ENCODE results near the gene NCBP3.

NCBP3 gene

DNA sequence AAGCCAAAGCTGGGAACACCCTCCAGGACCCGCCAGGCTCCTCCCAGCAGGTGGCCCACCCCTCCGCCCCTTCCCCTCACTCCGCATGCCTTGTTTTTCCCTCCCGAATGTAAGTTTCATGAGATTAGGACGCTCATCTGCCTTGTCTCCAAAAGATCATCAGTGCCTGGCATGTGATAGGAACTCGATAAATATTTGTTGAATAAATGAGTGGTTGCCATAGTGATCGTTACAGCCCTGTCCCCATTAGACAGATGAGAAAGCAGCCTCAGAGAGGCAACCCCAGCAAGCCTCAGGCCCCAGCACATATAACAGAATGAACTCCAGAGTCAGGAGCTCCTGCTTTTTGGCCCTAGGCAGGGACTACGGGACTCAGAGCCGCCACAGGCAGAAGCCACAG, 41.8 kb upstream of the NCBP3 start:
- DNase-seq (ENCODE audit: low spot score in 2 of 2) (no peak), ATAC-seq (no peak)
- Mint-ChIP-seq H3K27ac (peak overlapping the region; percentile 97), H3K9me3 (no peaks in the 10 kb centered on the region), H3K4me3 (peak overlapping the region; percentile 58), H3K4me1 (peaks cover 41% of the 10 kb centered on the region), H3K36me3 (no peaks in the 10 kb centered on the region)

GRCh38 chr17:3887394-3887793, 41.3 kb upstream of the NCBP3 start:
- no peaks in the 10 kb centered on the region for H3K9me3 Mint-ChIP-seq
- no peak for DNase-seq (ENCODE audit: low spot score in 2 of 2)

DNA sequence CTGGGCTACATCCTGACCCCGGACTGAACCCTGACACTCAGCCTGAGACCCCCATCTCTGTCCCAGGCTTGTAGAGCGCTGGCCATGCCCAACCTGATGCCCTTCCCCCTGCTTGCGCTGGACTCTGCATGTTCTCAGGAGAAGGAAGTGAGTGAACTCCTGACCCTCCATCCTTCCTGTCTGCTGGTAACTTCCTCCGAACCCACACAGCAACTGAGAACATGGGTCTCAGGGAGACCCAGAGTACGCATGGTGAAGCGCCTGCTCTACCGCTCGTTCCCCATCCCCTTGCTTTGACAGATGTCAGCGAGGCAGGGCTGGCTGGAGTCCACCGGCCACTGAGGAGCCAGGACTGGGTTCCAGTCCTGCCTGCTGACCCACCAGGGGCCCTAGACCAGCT, 40.7 kb upstream of the NCBP3 start:
- Mint-ChIP-seq H3K4me1 (peaks cover 38% of the 10 kb centered on the region), H3K36me3 (no peaks in the 10 kb centered on the region), H3K27ac (peak overlapping the region; percentile 97), H3K9me3 (no peaks in the 10 kb centered on the region), H3K4me3 (peak overlapping the region; percentile 58)
- ATAC-seq (peak; percentile 4), DNase-seq (ENCODE audit: low spot score in 2 of 2) (no peak)

More at GRCh38 chr17:3887394-3887793, 41.3 kb upstream of the NCBP3 start:
- Mint-ChIP-seq H3K36me3 (no peaks in the 10 kb centered on the region), H3K4me1 (peaks cover 41% of the 10 kb centered on the region), H3K27ac (peak overlapping the region; percentile 97), H3K4me3 (peak overlapping the region; percentile 58)
- ATAC-seq, result no peak

DNA sequence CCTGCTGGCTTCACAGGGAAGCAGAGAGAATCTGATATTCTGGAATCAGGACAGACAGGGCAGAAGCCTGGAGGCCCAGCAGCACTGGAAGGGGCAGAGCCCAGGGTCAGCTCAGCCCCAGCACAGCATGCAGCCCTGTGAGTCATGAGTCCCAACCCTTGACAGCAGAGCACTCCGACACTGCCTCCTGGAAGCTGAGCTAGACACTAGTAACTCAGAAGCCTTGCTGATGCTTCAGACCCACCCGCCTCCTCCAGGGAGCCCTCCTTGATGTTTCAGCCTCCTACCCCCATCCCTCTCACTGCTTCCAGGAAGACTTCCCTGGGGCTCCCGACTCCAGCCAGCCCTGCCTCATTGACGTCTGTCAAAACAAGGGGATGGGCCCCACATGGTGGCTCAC, 39.9 kb upstream of the NCBP3 start:
- Mint-ChIP-seq H3K9me3 (no peaks in the 10 kb centered on the region), H3K4me3 (peak overlapping the region; percentile 58), H3K36me3 (no peaks in the 10 kb centered on the region), H3K4me1 (peaks cover 30% of the 10 kb centered on the region), H3K27ac (peak overlapping the region; percentile 97)
- DNase-seq (ENCODE audit: low spot score in 2 of 2) (no peak), ATAC-seq (no peak)

- DNase-seq (ENCODE audit: low spot score in 2 of 2) (no peak), ATAC-seq (no peak)
- H3K9me3 Mint-ChIP-seq, result no peaks in the 10 kb centered on the region
- H3K4me1 Mint-ChIP-seq, result peaks cover 23% of the 10 kb centered on the region
- no peak overlapping the region for H3K4me3 Mint-ChIP-seq
- no peaks in the 10 kb centered on the region for H3K36me3 Mint-ChIP-seq
- peak overlapping the region; percentile 63 for H3K27ac Mint-ChIP-seq
These were observed 39.2 kb upstream of the NCBP3 start for GRCh38 chr17:3885271-3885670.

GRCh38 chr17:3884188-3884587, 38.1 kb upstream of the NCBP3 start:
- Mint-ChIP-seq H3K9me3 (no peaks in the 10 kb centered on the region), H3K4me3 (no peak overlapping the region), H3K4me1 (peaks cover 19% of the 10 kb centered on the region), H3K36me3 (no peaks in the 10 kb centered on the region), H3K27ac (peak overlapping the region; percentile 68)
- DNase-seq (ENCODE audit: low spot score in 2 of 2), result no peak
- ATAC-seq, result no peak

DNA sequence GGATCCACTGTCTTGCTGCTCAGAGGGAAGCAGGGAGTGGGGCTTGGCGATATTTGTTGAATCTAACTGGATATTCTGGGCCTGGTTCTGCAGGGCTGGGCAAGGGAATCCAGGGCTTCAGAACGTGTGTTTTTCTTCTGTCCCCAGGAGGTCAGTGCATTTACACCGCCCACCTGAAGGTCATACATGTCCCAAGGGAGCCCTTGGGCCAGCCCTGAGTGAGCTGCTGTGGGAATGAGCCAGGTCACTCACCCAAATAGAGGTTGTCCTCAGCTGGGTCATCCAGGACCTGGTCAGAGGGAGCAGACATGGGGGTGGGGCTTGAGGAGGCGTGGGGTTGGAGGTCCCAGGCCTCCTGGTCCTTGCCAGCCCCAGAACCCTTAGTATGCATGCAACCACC, 36.2 kb upstream of the NCBP3 start:
- Mint-ChIP-seq H3K9me3 (no peaks in the 10 kb centered on the region), H3K27ac (no peak overlapping the region), H3K4me1 (peaks cover 20% of the 10 kb centered on the region), H3K36me3 (peaks cover under 1% of the 10 kb centered on the region), H3K4me3 (no peak overlapping the region)
- ATAC-seq (no peak), DNase-seq (ENCODE audit: low spot score in 2 of 2) (no peak)

DNA sequence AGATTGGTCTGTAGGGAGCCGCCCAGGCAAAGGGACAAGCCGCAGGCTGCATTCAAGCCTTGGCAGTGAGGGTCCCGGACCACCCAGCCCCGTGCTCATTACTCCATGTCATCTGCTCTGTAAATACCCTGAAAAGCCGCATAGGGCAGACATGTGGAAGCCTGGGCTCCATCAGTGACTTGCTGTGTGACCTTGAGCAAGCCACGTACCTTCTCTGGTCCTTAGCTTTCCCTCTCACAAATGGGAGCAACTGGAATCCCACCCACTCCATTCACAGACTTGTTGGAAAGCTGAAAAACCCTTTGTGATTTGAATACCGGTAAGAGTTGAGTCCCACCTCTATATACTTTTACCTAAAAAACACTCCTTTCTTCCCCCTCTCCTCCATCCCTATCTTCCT, 34.9 kb upstream of the NCBP3 start:
- peaks cover 7% of the 10 kb centered on the region for H3K4me1 Mint-ChIP-seq
- no peak for ATAC-seq
- no peaks in the 10 kb centered on the region for H3K9me3 Mint-ChIP-seq
- no peak overlapping the region for H3K4me3 Mint-ChIP-seq
- peaks cover 12% of the 10 kb centered on the region for H3K36me3 Mint-ChIP-seq
- no peak for DNase-seq (ENCODE audit: low spot score in 2 of 2)
- no peak overlapping the region for H3K27ac Mint-ChIP-seq

DNA sequence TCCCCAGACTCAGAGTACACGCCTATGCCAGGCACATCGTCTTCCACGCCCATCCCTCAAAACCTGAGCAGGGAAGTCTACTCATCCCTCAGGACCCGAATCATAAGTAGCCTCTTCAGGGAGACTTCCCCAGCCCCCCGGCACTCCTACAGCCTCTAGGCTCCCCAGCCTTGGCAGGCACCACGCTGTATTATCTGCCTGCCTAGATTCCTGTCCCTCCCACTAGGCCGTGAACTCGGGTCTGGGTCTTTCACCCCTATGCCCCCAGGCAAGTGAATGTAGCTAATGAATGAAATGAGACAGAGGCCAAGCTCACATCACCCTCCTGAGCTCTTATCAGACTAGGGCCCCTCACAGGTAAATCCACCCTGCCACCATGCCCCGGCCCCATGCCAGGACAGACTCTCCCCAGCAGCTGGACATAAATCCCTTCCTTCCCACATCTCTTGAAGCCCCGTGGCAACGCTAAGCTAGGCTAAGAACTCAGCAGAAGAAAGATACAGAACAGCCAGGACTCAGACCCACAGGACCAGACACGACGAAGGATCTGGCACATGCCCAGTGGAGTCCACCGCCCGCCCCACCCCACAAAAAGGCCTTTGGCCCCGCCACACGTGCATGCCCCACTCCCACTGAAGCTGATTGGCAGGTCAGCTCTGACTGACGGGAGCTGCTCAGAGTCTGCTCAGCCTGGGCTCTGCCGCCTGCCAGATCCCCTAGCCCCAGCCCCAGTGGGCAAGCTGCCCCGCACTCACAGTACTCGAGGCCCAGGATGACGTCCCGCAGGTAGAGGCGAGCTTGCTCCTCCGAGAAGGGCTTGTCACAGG, 33.8 kb upstream of the NCBP3 start:
- Mint-ChIP-seq H3K27ac (peak overlapping the region; percentile 82), H3K4me1 (peaks cover 6% of the 10 kb centered on the region), H3K4me3 (no peak overlapping the region), H3K36me3 (peaks cover 21% of the 10 kb centered on the region), H3K9me3 (no peaks in the 10 kb centered on the region)
- DNase-seq (ENCODE audit: low spot score in 2 of 2) (no peak), ATAC-seq (no peak)

DNA sequence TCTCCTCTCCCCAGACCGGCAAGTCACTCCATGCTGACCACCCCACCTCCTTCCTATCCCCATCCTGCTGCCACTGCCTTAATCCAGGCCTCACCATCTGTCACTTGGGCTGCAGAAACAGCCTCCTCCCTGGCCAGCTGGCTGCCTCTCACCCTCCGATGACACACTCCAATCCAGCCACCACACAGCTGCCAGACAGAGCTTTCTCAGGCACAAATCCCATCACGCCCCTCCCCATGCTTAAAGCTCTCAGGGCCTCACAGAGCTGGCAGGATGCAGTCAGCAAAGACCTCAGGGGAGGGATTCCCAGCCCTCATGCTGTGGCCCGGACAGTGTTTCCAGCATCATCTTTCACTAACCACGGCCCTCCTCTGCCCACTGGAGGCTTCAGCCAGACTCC, 33.1 kb upstream of the NCBP3 start:
- H3K27ac Mint-ChIP-seq, result peak overlapping the region; percentile 82
- H3K36me3 Mint-ChIP-seq, result peaks cover 21% of the 10 kb centered on the region
- H3K9me3 Mint-ChIP-seq, result no peaks in the 10 kb centered on the region
- DNase-seq (ENCODE audit: low spot score in 2 of 2) (no peak), ATAC-seq (no peak)
- peaks cover 6% of the 10 kb centered on the region for H3K4me1 Mint-ChIP-seq
- no peak overlapping the region for H3K4me3 Mint-ChIP-seq

DNA sequence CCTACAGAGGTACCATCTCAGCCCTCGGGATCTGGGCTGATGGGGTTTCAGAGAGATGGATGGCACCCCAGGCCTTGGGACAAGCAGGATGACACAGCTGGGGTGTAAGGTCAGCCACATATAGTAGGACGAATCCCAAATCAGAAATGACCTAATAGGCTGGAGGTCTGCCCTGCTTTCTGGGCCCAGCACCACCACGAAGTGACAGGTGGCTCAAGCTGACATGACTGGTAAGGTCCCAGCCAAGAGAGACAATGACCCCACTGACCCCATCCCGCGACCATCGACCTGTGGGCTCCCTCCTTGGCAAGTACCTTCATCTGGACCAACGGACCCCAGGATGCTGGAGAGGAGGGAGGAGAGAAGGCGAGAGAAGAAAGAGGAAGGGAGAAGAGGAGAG, 31.2 kb upstream of the NCBP3 start:
- ATAC-seq (no peak), DNase-seq (ENCODE audit: low spot score in 2 of 2) (no peak)
- peaks cover 21% of the 10 kb centered on the region for H3K36me3 Mint-ChIP-seq
- H3K4me1 Mint-ChIP-seq, result peaks cover 6% of the 10 kb centered on the region
- H3K27ac Mint-ChIP-seq, result peak overlapping the region; percentile 35
- no peaks in the 10 kb centered on the region for H3K9me3 Mint-ChIP-seq
- no peak overlapping the region for H3K4me3 Mint-ChIP-seq

DNA sequence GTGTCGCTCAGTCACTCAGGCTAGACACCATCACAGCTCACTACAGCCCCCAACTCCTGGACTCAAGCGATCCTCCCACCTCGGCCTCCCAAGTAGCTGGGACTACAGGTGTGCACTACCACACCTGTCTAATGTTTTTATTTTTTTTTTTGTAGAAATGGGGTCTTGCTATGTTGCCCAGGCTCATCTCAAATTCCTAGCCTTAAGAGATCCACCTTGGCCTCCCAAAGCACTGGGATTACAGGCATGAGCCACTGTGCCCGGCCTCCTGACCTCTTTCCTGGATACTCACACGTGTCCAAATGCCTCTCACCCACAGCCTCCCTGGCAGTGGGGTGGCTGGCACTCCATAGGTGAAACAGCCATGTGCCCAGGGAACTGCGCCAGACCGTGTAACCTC, 29.3 kb upstream of the NCBP3 start:
- DNase-seq (ENCODE audit: low spot score in 2 of 2) (no peak), ATAC-seq (no peak)
- Mint-ChIP-seq H3K4me1 (peaks cover 15% of the 10 kb centered on the region), H3K27ac (no peak overlapping the region), H3K4me3 (no peak overlapping the region), H3K9me3 (no peaks in the 10 kb centered on the region), H3K36me3 (peaks cover 21% of the 10 kb centered on the region)

DNA sequence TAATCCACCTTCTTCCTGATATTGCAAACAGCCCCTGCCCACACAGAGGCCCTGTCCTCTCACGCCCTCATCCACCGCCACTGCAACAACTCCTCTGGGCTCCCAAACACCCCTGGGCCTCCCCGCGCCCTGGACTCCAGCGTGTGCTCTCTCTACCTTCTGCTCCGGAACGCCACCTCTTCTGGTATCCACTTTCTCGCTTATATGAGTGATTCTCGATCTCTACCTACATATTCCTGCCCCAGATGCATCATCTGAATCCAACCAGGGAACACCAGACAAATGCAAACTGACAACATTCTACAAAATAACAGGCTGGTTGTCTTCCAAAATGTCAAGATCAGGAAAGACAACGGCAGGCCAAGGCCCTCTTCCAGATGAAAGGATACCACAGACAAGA, 27.8 kb upstream of the NCBP3 start:
- Mint-ChIP-seq H3K9me3 (no peaks in the 10 kb centered on the region), H3K36me3 (peaks cover 21% of the 10 kb centered on the region), H3K4me1 (peaks cover 15% of the 10 kb centered on the region), H3K4me3 (no peak overlapping the region), H3K27ac (peak overlapping the region; percentile 18)
- no peak for DNase-seq (ENCODE audit: low spot score in 2 of 2)
- ATAC-seq, result no peak

- Mint-ChIP-seq H3K9me3 (no peaks in the 10 kb centered on the region), H3K4me1 (peaks cover 9% of the 10 kb centered on the region), H3K27ac (peak overlapping the region; percentile 97), H3K36me3 (peaks cover 8% of the 10 kb centered on the region), H3K4me3 (peak overlapping the region; percentile 71)
- DNase-seq (ENCODE audit: low spot score in 2 of 2) (no peak), ATAC-seq (peak; percentile 65)
These were observed 24.8 kb upstream of the NCBP3 start for GRCh38 chr17:3870871-3871306.

DNA sequence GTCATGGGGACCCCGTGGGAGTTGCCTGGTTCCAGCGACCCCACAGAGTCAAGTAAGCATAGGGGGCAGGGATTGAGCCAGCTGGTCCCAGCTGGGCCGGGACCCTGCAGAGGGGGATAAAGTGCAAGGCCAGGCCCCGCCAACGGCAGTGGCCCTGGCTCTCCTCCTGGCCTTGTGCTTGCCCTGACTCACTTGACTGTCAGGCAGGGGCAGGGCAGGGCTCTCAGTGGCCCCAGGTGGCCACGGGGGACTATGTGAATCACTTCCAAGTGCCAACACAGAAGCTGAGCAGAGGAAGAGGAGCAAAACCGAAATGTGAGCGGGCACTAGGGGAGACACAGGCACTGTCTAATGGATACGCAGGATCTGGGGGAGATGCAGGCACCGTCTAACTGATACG, 21.6 kb upstream of the NCBP3 start:
- no peak for ATAC-seq
- no peaks in the 10 kb centered on the region for H3K9me3 Mint-ChIP-seq
- no peak overlapping the region for H3K27ac Mint-ChIP-seq

DNA sequence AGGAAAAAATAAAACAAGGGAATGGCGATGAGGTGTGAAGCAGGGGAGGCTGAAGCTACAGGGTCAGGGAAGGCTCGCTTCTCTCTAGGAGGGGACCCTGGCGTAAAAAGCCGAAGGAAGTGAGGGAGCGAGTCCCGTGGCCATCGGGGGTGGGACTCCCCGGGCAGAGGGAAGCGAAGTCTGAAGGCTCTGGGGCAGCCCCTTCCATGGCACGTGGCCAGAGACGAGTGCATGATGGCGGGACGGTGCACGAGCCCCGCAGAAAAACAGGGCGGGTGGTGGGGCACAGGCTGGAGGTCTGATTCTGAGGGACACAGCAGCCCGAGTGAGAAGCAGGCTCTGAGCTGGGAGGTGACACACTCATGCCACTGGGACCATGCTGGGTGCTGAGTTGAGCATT, 21.1 kb upstream of the NCBP3 start:
- H3K36me3 Mint-ChIP-seq, result no peaks in the 10 kb centered on the region
- DNase-seq (ENCODE audit: low spot score in 2 of 2) (no peak), ATAC-seq (no peak)
- no peak overlapping the region for H3K27ac Mint-ChIP-seq
- peaks cover 9% of the 10 kb centered on the region for H3K4me1 Mint-ChIP-seq
- no peak overlapping the region for H3K4me3 Mint-ChIP-seq
- H3K9me3 Mint-ChIP-seq, result no peaks in the 10 kb centered on the region

More for the DNA sequence above, 21.6 kb upstream of the NCBP3 start:
- Mint-ChIP-seq H3K4me3 (no peak overlapping the region), H3K36me3 (no peaks in the 10 kb centered on the region), H3K4me1 (peaks cover 9% of the 10 kb centered on the region)
- no peak for DNase-seq (ENCODE audit: low spot score in 2 of 2)

All from stimulated activated effector memory CD8-positive, alpha-beta T cell treated with anti-CD3 and anti-CD28 coated beads, Interleukin-12 subunit alpha, Interleukin-12 subunit beta, amount 100 ng/mL, for 72 hours (primary cell).